ENCODE measurements around the gene PTPRJ. TPM values are rescaled to one million over a fixed set of nuclear protein-coding genes. Genes with fewer than 3 reads are reported as not detected.

Gene PTPRJ
- total RNA-seq, 1 experiment from 2014 or later, result 10.5 TPM

- Histone ChIP-seq H3K4me2 (ENCODE audit: low read length) (no peak overlapping the region), H3K9me3 (ENCODE audit: low read length) (no peaks in the 10 kb centered on the region), H3K27ac (ENCODE audit: low read length) (no peak overlapping the region), H4K20me1 (ENCODE audit: low read length) (no peaks in the 10 kb centered on the region), H3K4me1 (ENCODE audit: insufficient read depth, low read length) (0 out of 2 replicates have a peak, but pooled peaks cover 3% of the 10 kb centered on the region), H2AFZ (ENCODE audit: low read length) (no peak overlapping the region), H3K36me3 (ENCODE audit: low read depth, low read length) (no peaks in the 10 kb centered on the region), H3K4me3 (ENCODE audit: low read length) (no peak overlapping the region), H3K9ac (ENCODE audit: low read length) (no peak overlapping the region), H3K79me2 (ENCODE audit: low read length) (peaks cover 61% of the 10 kb centered on the region), H3K27me3 (ENCODE audit: low read length) (no peaks in the 10 kb centered on the region), H3K9me2 (replicated peaks; ENCODE audit: low read length) (no peaks in the 10 kb centered on the region), H3F3A (ENCODE audit: low read length, unreplicated experiment) (no peaks in the 10 kb centered on the region)
- ATAC-seq, result no peak
- no peak for TF ChIP-seq EZH2 (IDR thresholded peaks at IDR 0.05; ENCODE audit: low read length, unreplicated experiment)
- no peak for TF ChIP-seq EZH2phosphoT487 (IDR thresholded peaks at IDR 0.05; ENCODE audit: borderline replicate concordance, low read length)
- TF ChIP-seq, protein P1, sequence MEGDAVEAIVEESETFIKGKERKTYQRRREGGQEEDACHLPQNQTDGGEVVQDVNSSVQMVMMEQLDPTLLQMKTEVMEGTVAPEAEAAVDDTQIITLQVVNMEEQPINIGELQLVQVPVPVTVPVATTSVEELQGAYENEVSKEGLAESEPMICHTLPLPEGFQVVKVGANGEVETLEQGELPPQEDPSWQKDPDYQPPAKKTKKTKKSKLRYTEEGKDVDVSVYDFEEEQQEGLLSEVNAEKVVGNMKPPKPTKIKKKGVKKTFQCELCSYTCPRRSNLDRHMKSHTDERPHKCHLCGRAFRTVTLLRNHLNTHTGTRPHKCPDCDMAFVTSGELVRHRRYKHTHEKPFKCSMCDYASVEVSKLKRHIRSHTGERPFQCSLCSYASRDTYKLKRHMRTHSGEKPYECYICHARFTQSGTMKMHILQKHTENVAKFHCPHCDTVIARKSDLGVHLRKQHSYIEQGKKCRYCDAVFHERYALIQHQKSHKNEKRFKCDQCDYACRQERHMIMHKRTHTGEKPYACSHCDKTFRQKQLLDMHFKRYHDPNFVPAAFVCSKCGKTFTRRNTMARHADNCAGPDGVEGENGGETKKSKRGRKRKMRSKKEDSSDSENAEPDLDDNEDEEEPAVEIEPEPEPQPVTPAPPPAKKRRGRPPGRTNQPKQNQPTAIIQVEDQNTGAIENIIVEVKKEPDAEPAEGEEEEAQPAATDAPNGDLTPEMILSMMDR (conservative IDR thresholded peaks at IDR 0.05; ENCODE audit: low read depth, low read length), result no peak
- intact Hi-C loops (cut with micrococcal nuclease), result no loop called here
- CTCF ChIA-PET, result no interaction called here
- POLR2A ChIA-PET (ENCODE audit: unreplicated experiment), result interaction anchor here (0.5 kb wide), 1 partner anchor 61 kb away, joined by 5 read pairs; the partner anchor contains the start of gene PTPRJ
- BruUV-seq (replicated peaks), result no TSS peak
- DNase-seq, result no peak
Observed at GRCh38 chr11:48040830-48041444, 60.6 kb downstream of the PTPRJ start.

- Histone ChIP-seq H4K20me1 (ENCODE audit: low read length) (no peaks in the 10 kb centered on the region), H3K4me2 (ENCODE audit: low read length) (no peak overlapping the region), H3K27me3 (ENCODE audit: low read length) (no peaks in the 10 kb centered on the region), H3K36me3 (ENCODE audit: low read depth, low read length) (no peaks in the 10 kb centered on the region), H3K79me2 (ENCODE audit: low read length) (peaks cover 61% of the 10 kb centered on the region), H3K9ac (ENCODE audit: low read length) (no peak overlapping the region), H3K4me1 (ENCODE audit: insufficient read depth, low read length) (0 out of 2 replicates have a peak, but pooled peaks cover 3% of the 10 kb centered on the region), H3K4me3 (ENCODE audit: low read length) (no peak overlapping the region), H3K9me2 (replicated peaks; ENCODE audit: low read length) (no peaks in the 10 kb centered on the region), H3K9me3 (ENCODE audit: low read length) (no peaks in the 10 kb centered on the region), H3K27ac (ENCODE audit: low read length) (no peak overlapping the region), H2AFZ (ENCODE audit: low read length) (no peak overlapping the region), H3F3A (ENCODE audit: low read length, unreplicated experiment) (no peaks in the 10 kb centered on the region)
- intact Hi-C loops (cut with micrococcal nuclease), result no loop called here
- ATAC-seq (no peak), DNase-seq (no peak)
- POLR2A ChIA-PET (ENCODE audit: unreplicated experiment), result no interaction called here
- BruUV-seq (replicated peaks), result no TSS peak
- CTCF ChIA-PET, result no interaction called here
- TF ChIP-seq EZH2 (IDR thresholded peaks at IDR 0.05; ENCODE audit: low read length, unreplicated experiment), result no peak
- TF ChIP-seq, protein P1 (conservative IDR thresholded peaks at IDR 0.05; ENCODE audit: low read depth, low read length), result no peak
- no peak for TF ChIP-seq EZH2phosphoT487 (IDR thresholded peaks at IDR 0.05; ENCODE audit: borderline replicate concordance, low read length)
Observed at GRCh38 chr11:48041877-48042695, 61.7 kb downstream of the PTPRJ start.
